Activated CD8-positive, alpha-beta memory T cell treated with anti-CD3 and anti-CD28 coated beads for 1 hour (primary cell): ENCODE data around the gene BICRA.

Source experiments
- DNase-seq, 2 donors: peaks; one replicate each; pipeline ENCODE4 v3.0.0-alpha.2; 2020; ENCODE audit warnings: low read depth in 1 of 2; ENCODE audit errors: extremely low read depth in 1 of 2

The BICRA gene

GRCh38 chr19:47600246-47601179 lies 8.4 kb upstream of the BICRA start:
- peak; percentile 99 for DNase-seq

- no peak for DNase-seq
These were observed 7.6 kb upstream of the BICRA start for GRCh38 chr19:47601180-47601904.

GRCh38 chr19:47603706-47604565 lies 5.0 kb upstream of the BICRA start:
- DNase-seq, result no peak

DNA sequence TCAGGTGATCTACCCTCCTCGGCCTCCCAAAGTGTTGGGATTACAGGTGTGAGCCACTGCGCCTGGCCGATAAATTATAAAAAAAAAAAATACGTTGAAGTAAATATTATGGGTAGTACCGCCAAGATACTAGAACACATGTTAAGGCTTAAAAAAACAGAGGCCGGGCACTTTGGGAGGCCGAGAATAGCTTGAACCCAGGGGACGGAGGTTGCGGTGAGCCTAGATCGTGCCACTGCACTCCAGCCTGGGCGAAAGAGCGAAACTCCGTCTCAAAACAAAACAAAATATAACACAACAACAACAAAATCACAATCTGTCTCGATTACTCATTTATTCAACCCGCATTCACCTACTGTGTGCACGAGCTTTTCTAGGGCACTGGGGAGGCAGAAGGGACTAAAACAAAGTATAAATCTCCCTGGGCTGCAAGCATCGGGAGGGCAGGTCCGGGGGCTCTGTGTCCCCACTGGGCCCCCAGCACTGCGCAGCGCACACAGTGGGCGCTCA lies 1.3 kb upstream of the BICRA start:
- DNase-seq, result no peak

GRCh38 chr19:47608074-47608918 lies 638 bp upstream of the BICRA start:
- peak; percentile 73 to 93 for DNase-seq

DNA sequence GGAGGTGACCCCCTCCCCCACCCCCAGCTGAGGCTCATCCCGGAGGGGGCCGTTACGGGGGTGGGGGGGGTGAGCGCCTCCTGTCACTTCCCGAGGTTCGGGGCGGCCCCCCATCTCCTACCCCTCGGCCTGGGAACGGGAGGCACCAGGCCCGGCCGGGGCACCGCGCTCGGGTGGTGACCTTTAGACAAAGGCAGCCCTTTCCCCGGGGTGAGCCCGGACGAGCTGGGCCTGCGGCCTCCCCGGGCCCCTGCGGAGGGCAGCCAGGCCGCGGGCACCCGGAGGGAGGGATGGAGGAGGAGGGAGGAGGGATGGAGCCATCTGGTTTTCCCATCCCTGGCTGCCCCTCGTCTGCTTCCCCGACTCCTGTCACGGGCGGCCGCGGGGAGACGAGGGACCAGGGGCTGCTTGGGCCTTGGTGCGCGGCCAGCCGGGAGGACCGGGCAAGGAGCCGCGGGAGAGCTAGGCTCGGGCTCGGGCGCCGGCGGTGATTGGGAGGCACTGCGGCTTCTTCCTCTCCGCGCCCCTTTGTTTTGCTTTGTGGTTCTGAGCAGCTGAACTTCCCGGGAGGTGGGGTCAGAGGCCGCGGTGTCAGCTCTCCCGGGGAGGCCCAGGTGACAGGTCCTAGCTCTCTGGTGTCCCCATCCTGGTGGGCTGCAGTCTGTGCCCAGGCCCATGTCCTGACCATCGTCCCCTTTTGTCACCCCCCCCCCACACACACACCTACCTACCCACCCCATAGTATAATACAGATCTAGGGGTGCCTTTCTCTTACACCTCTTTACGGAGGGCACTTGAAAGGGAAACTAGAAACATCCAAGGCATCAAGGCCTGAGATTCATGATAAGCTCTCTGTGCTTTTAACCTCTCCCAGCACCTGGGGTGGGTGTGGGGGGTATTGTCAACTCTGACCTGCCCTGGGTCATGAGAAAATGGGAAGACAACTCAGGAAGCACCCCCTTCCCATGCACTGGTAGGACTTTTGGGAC lies 1.3 kb downstream of the BICRA start:
- peak in 1 of 2 donors; percentile 27 for DNase-seq

- DNase-seq, result no peak
These were observed 2.0 kb downstream of the BICRA start for GRCh38 chr19:47610902-47611301.

GRCh38 chr19:47613165-47614020 lies 4.5 kb downstream of the BICRA start:
- no peak for DNase-seq

DNA sequence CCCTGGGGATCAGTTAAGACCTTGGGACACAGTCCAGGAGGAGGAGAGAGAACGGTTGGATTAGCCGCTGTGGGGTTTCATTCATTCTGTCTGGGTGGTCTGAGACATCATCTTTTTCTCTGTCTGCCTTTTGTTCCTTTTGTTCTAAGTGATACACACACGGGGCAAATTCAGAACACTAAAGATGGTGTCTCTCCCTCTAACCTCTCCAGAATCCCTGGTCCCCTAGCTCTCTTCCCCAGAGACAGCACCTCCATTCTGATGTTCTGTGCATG lies 5.0 kb downstream of the BICRA start:
- no peak for DNase-seq

- no peak for DNase-seq
These were observed 5.6 kb downstream of the BICRA start for GRCh38 chr19:47614559-47614958.

GRCh38 chr19:47615230-47615629 lies 6.3 kb downstream of the BICRA start:
- DNase-seq, result no peak

DNA sequence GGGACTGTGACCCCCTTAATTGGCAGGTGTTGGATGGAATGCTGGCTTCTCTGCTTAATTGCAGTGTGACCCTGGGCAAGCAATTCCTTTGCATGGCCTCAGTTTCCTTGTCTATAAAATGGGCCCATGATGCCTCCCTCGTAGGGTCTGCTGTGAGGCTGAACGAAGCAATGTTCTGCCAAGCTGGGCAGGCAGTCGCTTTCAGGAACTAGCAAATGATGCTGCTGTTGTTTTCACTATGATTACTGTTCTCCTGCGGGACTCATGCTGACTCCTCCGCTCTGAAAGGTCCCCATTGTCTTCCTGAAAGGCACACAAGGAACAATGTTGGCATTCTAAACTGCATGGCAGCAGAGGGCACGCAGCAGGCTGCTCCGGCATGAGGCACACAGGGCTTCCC lies 6.8 kb downstream of the BICRA start:
- no peak for DNase-seq

DNA sequence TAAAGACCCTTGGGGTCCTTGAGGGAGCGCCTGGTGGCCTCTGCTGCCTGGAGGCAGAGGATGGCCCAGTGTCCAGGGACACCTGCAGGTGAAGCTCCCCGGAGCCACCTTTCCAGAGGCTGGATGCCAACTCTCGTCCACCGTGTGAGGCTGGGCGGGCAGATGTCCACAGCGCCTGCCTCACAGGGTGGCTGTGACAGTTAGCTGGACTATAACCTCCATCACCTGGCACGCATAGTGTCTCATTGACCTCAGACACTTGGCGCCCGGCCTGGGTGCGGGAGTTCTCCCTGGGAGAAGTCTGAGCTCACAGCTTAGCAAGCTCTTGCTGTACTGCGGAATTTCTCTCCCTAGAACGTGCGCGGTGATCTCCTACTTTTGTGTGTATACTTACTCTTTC lies 9.8 kb downstream of the BICRA start:
- DNase-seq, result no peak

- no peak for DNase-seq
These were observed 10.8 kb downstream of the BICRA start for GRCh38 chr19:47619763-47620162.

- no peak for DNase-seq
These were observed 14.4 kb downstream of the BICRA start for GRCh38 chr19:47623151-47623920.

DNA sequence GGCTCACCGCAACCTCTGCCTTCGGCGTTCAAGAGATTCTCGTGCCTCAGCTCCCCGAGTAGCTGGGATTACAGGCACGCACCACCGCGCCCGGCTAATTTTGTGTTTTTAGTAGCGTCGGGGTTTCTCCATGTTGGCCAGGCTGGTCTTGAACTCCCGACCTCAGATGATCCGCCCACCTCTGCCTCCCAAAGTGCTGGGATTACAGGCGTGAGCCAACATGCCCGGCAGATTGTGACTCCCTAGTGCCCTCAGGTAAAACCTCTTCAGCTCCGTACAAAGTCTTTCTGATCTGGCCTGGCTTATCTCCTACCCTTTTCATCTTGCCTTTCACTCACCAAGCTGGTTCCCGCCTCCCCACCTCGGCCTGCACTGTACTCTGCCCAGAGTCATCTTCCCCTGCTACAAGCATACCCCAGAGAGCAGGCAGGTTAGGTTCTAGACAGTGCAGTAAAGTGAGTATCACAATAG lies 15.0 kb downstream of the BICRA start:
- no peak for DNase-seq

DNA sequence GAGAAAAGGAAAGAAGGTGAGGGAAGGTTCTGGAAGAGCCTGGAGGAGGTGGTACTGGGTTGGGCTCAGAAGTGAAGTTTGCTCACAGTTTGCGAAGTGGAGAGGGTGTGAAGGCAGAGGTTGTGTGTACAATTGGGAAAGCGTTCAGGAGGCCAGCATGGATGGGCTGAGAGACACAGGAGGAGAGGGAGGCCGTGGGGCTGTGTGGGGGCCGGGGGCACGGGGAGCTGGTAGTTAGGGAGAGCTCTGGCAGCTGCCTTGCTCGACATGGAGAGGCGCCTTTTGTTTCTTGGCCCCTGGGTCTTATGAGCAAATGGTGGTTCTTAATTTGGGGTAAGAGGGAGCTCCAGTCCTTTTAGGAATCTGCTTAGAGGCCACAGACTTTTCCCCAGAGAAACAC lies 16.7 kb downstream of the BICRA start:
- no peak for DNase-seq
